ENCODE data around the gene SFXN4.
"Not testable (repeated sequence)": the region's sequence is repeated elsewhere in the genome, so short reads cannot be mapped to it uniquely, and the experiment has no call there.

SFXN4 gene

DNA sequence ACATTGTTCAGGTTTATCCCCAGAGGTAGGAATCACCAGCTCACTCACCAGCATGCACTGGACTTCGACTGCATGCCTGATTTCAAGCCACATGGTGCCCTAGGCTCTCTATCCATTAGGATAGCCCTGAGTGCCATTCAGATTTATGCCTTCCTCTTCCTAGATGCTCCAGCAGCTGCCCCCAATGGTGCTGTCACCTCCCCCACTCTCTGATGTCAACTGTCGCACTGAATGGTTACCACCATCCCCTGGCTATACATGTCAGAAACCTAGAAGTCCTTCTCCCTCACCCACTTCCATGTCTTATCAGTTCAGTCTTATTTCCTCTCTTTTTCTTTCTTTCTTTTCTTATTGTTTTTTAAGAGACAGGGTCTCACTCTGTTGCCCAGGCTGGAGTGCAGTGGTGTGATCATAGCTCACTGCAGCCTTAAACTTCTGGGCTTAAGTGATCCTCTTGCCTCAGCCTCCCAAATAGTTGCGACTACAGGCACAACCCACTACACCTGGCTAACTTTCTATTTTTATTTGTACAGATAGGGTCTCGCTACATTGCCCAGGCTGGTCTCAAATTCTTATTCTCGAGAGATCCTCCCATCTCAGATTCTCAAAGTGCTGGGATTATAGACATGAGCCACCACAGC, 2.9 kb downstream of the SFXN4 start:
- no peaks in the 10 kb centered on the region; the same call in 1 of the 2 replicates for H3K27me3 ChIP-seq (ENCODE audit: control insufficient read depth, insufficient read depth, low read length)
- no peak overlapping the region for H3K4me3 ChIP-seq (ENCODE audit: low read depth, low read length)
- H3K9me3 ChIP-seq (ENCODE audit: control insufficient read depth, insufficient read depth, low read length), result no peaks in the 10 kb centered on the region
- H3K9ac ChIP-seq (ENCODE audit: low read depth, low read length), result no peak overlapping the region
- no peak overlapping the region for H3K27ac ChIP-seq (ENCODE audit: low read depth, low read length)
- H3K4me1 ChIP-seq (ENCODE audit: control insufficient read depth, insufficient read depth, low read length), result peaks cover 8% of the 10 kb centered on the region
- peaks cover 14% of the 10 kb centered on the region for H3K36me3 ChIP-seq (ENCODE audit: control insufficient read depth, insufficient read depth, low read length)

DNA sequence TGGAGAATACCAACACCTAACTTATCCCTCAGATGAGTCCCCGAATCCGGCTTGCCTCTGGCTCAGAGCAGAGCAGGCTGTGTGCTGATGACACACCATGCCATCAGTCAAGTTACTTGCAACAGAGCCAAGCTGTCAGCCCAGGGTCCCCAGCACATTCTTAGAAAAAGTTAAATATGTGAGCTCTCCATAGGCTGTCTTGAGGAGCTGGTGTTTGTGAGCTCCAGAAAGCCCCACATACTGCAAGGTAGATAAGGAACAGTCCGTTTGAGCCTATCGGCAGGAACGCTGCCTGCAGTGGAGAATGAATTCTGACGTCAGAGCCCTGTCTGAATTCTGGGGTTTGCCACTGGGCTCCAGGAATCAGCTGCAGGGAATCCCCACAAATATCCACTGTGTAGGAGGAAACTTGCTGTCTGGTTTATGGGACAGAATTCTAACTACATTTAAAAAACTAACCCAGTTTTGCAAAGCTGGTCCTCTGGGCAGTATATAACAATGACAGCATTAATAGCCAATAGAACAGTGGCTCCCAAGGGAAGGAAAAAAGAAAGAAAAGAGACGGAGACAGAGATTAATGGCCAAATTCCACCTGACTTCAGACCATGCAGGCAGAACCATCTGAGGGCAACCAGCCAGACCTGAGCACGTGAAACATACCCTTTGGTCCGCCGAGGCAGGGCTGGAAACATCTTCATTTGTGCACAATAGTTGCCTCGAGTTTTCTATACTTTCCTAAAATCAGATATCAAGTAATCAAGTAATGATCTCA, 3.6 kb downstream of the SFXN4 start:
- H3K36me3 ChIP-seq (ENCODE audit: control insufficient read depth, insufficient read depth, low read length), result peaks cover 11% of the 10 kb centered on the region; the same call in 1 of the 2 replicates
- no peak overlapping the region for H3K4me3 ChIP-seq (ENCODE audit: low read depth, low read length)
- H3K27ac ChIP-seq (ENCODE audit: low read depth, low read length), result no peak overlapping the region
- no peaks in the 10 kb centered on the region for H3K9me3 ChIP-seq (ENCODE audit: control insufficient read depth, insufficient read depth, low read length)
- H3K4me1 ChIP-seq (ENCODE audit: control insufficient read depth, insufficient read depth, low read length), result peaks cover 8% of the 10 kb centered on the region
- no peaks in the 10 kb centered on the region; the same call in 1 of the 2 replicates for H3K27me3 ChIP-seq (ENCODE audit: control insufficient read depth, insufficient read depth, low read length)
- no peak overlapping the region for H3K9ac ChIP-seq (ENCODE audit: low read depth, low read length)

DNA sequence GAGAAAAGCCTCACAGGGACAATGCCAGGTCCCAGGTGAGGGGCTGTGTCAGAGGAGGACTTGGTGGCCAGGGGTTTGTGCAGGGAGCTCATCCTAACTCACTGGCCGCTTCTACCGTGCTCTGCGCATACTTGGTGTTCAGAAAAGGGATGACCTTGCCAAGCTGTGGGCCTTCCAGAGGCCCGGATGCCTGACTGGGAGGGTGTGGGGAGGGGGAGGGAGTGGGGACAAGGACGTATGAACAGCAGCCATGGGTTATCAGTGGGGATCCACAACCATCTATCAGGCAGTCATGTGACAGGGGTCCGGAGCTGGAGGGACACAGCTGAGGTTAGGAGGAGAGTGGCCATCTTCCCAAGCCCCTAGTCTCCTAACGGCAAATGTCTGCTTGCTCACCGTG, 6.2 kb downstream of the SFXN4 start:
- H3K36me3 ChIP-seq (ENCODE audit: control insufficient read depth, insufficient read depth, low read length), result peaks cover 28% of the 10 kb centered on the region
- no peaks in the 10 kb centered on the region for H3K9me3 ChIP-seq (ENCODE audit: control insufficient read depth, insufficient read depth, low read length)
- H3K4me3 ChIP-seq (ENCODE audit: low read depth, low read length), result no peak overlapping the region
- no peak overlapping the region for H3K27ac ChIP-seq (ENCODE audit: low read depth, low read length)
- H3K9ac ChIP-seq (ENCODE audit: low read depth, low read length), result no peak overlapping the region
- no peaks in the 10 kb centered on the region for H3K27me3 ChIP-seq (ENCODE audit: control insufficient read depth, insufficient read depth, low read length)
- no peaks in the 10 kb centered on the region for H3K4me1 ChIP-seq (ENCODE audit: control insufficient read depth, insufficient read depth, low read length)

DNA sequence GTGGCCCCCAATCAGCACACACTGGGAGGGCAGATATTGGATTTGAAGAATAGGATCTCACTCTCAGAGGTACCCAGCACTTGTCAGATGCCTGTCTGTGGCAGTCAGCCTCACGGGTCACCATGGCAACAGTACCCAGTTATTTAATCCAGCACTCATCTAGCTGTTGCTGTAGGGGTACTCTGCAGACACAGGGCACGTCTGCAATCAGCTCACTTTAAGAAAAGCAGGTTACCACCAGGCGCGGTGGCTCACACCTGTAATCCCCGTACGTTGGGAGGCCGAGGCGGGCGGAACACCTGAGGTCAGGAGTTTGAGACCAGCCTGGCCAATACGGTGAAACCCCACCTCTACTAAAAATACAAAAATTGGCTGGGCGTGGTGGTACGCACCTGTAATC, 11.9 kb downstream of the SFXN4 start:
- no peak overlapping the region for H3K27ac ChIP-seq (ENCODE audit: low read depth, low read length)

DNA sequence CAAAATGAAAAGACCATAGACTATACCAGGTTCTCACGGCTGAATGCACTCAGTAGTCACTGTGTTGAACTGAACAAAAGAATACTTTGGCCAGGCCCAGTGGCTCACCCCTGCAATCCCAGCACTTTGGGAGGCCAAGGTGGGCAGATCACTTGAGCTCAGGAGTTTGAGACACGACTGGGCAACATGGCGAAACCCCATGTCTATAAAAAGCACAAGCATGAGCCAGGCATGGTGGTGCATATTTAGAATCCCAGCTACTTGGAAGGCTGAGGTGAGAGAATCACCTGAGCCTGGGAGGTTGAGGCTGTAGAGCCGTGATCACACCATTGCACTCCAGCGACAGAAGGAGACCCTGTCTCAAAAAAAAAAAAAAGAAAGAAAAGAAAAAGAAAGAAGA, 12.5 kb downstream of the SFXN4 start:
- Histone ChIP-seq H3K4me3 (ENCODE audit: low read depth, low read length) (no peak overlapping the region), H3K4me1 (ENCODE audit: control insufficient read depth, insufficient read depth, low read length) (no peaks in the 10 kb centered on the region), H3K9me3 (ENCODE audit: control insufficient read depth, insufficient read depth, low read length) (no peaks in the 10 kb centered on the region), H3K27ac (ENCODE audit: low read depth, low read length) (no peak overlapping the region), H3K27me3 (ENCODE audit: control insufficient read depth, insufficient read depth, low read length) (no peaks in the 10 kb centered on the region), H3K36me3 (ENCODE audit: control insufficient read depth, insufficient read depth, low read length) (peaks cover 30% of the 10 kb centered on the region), H3K9ac (ENCODE audit: low read depth, low read length) (no peak overlapping the region)

More for the DNA sequence above, 11.9 kb downstream of the SFXN4 start:
- Histone ChIP-seq H3K4me3 (ENCODE audit: low read depth, low read length) (no peak overlapping the region), H3K27me3 (ENCODE audit: control insufficient read depth, insufficient read depth, low read length) (no peaks in the 10 kb centered on the region), H3K36me3 (ENCODE audit: control insufficient read depth, insufficient read depth, low read length) (peaks cover 31% of the 10 kb centered on the region), H3K9me3 (ENCODE audit: control insufficient read depth, insufficient read depth, low read length) (no peaks in the 10 kb centered on the region), H3K4me1 (ENCODE audit: control insufficient read depth, insufficient read depth, low read length) (no peaks in the 10 kb centered on the region), H3K9ac (ENCODE audit: low read depth, low read length) (no peak overlapping the region)

DNA sequence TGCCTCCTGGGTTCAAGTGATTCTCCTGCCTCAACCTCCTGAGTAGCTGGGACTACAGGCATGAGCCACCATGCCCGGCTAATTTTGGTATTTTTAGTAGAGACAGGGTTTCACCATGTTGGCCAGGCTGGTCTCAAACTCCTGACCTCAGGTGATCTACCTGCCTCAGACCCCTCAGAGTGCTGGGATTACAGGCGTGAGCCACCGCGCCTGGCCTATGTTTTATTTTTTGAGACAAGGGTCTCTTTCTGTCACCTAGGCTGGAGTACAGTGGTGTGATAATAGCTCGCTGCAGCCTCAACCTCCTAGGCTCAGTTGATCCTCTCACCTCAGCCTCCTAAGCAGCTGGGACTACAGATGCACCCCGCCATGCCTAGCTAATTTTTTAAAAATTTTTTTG, 13.9 kb downstream of the SFXN4 start:
- H3K4me1 ChIP-seq (ENCODE audit: control insufficient read depth, insufficient read depth, low read length); H3K4me3 ChIP-seq (ENCODE audit: low read depth, low read length); H3K9ac ChIP-seq (ENCODE audit: low read depth, low read length); H3K9me3 ChIP-seq (ENCODE audit: control insufficient read depth, insufficient read depth, low read length); H3K27ac ChIP-seq (ENCODE audit: low read depth, low read length); H3K27me3 ChIP-seq (ENCODE audit: control insufficient read depth, insufficient read depth, low read length): not testable (repeated sequence)
- H3K36me3 ChIP-seq (ENCODE audit: control insufficient read depth, insufficient read depth, low read length), result peaks cover 34% of the 10 kb centered on the region

DNA sequence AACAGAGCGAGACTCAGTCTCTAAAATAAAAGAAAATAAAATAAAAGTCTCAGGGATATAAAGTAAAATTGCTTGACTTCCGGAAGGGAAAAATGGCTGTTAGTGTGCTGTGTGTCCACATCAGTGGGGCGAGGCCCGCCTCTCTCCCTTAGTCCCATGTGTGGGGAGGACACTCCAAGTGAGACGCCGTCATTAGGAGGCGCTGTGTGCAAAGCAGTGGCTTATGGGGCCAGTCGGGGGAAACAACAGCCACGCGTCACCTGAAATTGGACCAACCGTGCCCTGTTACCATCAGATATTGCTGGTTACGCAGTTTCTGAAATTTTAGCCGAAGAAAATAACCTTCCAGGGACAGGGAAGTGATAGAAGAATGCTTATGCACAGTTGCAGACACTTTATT, 15.8 kb downstream of the SFXN4 start:
- Histone ChIP-seq H3K4me3 (ENCODE audit: low read depth, low read length) (no peak overlapping the region), H3K27ac (ENCODE audit: low read depth, low read length) (no peak overlapping the region), H3K9ac (ENCODE audit: low read depth, low read length) (no peak overlapping the region), H3K27me3 (ENCODE audit: control insufficient read depth, insufficient read depth, low read length) (no peaks in the 10 kb centered on the region), H3K9me3 (ENCODE audit: control insufficient read depth, insufficient read depth, low read length) (no peaks in the 10 kb centered on the region), H3K36me3 (ENCODE audit: control insufficient read depth, insufficient read depth, low read length) (peaks cover 25% of the 10 kb centered on the region), H3K4me1 (ENCODE audit: control insufficient read depth, insufficient read depth, low read length) (no peaks in the 10 kb centered on the region)

DNA sequence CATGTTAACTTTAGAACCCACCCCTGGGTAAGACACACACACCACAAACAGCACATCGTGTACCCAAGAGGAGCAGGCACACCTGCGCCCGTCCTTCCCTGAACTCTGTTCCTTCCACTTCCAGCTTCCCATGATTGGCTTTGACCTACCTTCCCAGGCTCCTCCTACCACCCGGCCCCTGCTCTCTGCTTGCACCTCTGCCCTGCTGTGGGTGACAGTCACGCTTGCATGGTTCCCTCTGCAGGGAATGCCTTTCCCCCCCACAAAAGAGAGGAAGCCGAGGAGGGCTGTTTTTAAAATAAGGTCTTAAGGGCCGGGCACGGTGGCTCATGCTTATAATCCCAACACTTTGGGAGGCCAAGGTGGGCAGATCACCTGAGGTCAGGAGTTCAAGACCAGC, 16.4 kb downstream of the SFXN4 start:
- no peaks in the 10 kb centered on the region for H3K9me3 ChIP-seq (ENCODE audit: control insufficient read depth, insufficient read depth, low read length)
- no peak overlapping the region for H3K9ac ChIP-seq (ENCODE audit: low read depth, low read length)
- H3K27ac ChIP-seq (ENCODE audit: low read depth, low read length), result no peak overlapping the region
- no peak overlapping the region for H3K4me3 ChIP-seq (ENCODE audit: low read depth, low read length)
- no peaks in the 10 kb centered on the region for H3K4me1 ChIP-seq (ENCODE audit: control insufficient read depth, insufficient read depth, low read length)
- H3K36me3 ChIP-seq (ENCODE audit: control insufficient read depth, insufficient read depth, low read length), result peaks cover 21% of the 10 kb centered on the region
- no peaks in the 10 kb centered on the region for H3K27me3 ChIP-seq (ENCODE audit: control insufficient read depth, insufficient read depth, low read length)

DNA sequence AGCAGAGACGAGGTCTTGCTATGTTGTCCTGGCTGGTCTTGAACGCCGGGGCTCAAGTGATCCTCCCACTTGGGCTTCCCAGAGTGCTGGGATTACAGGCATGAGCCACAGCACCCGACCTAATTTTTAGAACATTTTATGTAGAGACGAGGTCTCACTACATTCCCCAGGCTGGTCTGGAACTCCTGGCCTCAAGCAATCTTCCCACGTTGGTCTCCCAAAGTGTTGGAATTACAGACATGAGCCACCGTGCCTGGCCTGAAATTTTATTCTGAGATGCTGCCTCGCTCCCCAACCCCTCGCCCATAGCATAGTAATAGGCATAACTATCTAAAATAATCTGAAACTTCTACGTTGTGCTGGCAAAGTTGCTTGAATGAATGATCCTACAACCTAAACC, 21.9 kb downstream of the SFXN4 start:
- Histone ChIP-seq H3K27ac (ENCODE audit: low read depth, low read length) (no peak overlapping the region), H3K9me3 (ENCODE audit: control insufficient read depth, insufficient read depth, low read length) (no peaks in the 10 kb centered on the region), H3K4me3 (ENCODE audit: low read depth, low read length) (no peak overlapping the region), H3K4me1 (ENCODE audit: control insufficient read depth, insufficient read depth, low read length) (no peaks in the 10 kb centered on the region), H3K9ac (ENCODE audit: low read depth, low read length) (no peak overlapping the region), H3K36me3 (ENCODE audit: control insufficient read depth, insufficient read depth, low read length) (peaks cover 16% of the 10 kb centered on the region), H3K27me3 (ENCODE audit: control insufficient read depth, insufficient read depth, low read length) (no peaks in the 10 kb centered on the region)

DNA sequence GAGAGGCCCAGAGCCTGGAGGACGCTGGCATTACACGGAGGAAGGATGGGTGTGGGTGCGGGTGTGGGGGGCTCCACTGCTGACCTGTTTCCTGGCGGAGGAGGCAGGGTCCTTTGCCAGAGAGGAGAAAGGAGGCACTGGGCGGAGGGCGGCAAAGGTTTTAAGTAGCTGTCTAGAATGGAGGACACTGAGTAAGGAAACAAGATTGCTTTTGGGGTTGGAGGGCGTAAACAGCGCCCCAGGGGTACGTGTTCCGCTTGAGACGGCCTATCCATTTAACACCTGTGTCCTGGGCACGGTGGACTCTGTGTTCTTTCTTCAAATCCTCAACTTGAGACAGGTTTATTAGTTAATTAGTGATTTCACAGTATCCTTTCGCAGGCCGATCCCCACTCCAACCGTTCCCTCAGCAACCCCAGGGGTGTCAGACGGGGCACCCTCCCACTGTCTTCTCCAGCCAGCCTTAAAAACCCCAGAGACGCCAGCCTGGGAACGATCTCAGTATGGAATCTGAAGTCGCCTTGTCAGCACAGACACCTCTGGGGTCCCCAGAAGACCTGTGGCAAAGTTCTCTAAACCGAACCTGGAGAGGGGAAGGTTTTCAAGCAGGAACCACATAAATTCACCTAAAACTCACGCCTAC, 24.8 kb downstream of the SFXN4 start:
- H3K27ac ChIP-seq (ENCODE audit: low read depth, low read length), result no peak overlapping the region
- H3K4me1 ChIP-seq (ENCODE audit: control insufficient read depth, insufficient read depth, low read length), result no peaks in the 10 kb centered on the region
- no peaks in the 10 kb centered on the region for H3K27me3 ChIP-seq (ENCODE audit: control insufficient read depth, insufficient read depth, low read length)
- H3K36me3 ChIP-seq (ENCODE audit: control insufficient read depth, insufficient read depth, low read length), result peaks cover 10% of the 10 kb centered on the region; the same call in 1 of the 2 replicates
- no peak overlapping the region for H3K9ac ChIP-seq (ENCODE audit: low read depth, low read length)
- H3K4me3 ChIP-seq (ENCODE audit: low read depth, low read length), result no peak overlapping the region
- no peaks in the 10 kb centered on the region for H3K9me3 ChIP-seq (ENCODE audit: control insufficient read depth, insufficient read depth, low read length)

DNA sequence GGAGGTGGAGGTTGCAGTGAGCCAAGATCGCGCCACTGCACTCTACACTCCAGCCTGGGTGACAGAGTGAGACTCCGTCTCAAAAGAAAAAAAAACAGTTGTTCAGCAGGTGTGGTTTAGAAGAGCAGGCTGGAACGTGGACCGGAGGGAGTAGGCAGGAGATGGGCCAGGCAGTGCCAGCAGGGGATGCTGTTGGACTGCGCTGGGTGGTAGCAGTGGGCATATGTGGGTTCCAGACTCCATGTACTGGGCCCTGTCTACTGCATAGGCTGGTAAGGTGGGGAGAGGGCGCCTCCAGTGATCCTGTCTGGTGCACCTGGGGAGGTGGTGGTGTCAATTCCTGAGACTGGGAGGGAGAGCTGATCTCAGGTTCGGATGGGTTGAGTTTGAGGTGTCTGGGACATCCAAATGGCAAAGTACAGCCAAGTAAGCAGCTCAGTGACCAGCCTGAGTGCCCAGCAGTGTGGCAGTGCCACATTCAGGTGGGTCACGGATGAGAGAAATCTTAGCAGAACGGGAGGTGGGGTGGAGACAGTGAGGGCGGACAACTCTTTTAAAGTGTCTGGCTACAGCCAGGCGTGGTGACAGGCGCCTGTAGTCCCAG, 25.9 kb downstream of the SFXN4 start:
- no peak overlapping the region for H3K27ac ChIP-seq (ENCODE audit: low read depth, low read length)

More for the DNA sequence above, 25.9 kb downstream of the SFXN4 start:
- H3K4me1 ChIP-seq (ENCODE audit: control insufficient read depth, insufficient read depth, low read length), result no peaks in the 10 kb centered on the region
- H3K9ac ChIP-seq (ENCODE audit: low read depth, low read length), result no peak overlapping the region
- H3K36me3 ChIP-seq (ENCODE audit: control insufficient read depth, insufficient read depth, low read length), result peaks cover 18% of the 10 kb centered on the region
- H3K4me3 ChIP-seq (ENCODE audit: low read depth, low read length), result no peak overlapping the region
- H3K9me3 ChIP-seq (ENCODE audit: control insufficient read depth, insufficient read depth, low read length), result no peaks in the 10 kb centered on the region
- H3K27me3 ChIP-seq (ENCODE audit: control insufficient read depth, insufficient read depth, low read length), result no peaks in the 10 kb centered on the region

Measured in HUES48 (cell line).